ACHN (cell line): ENCODE data around the gene DNAJC13.

Source experiments
- DNase-seq: peaks from one replicate; pipeline ENCODE4 v3.0.0-alpha.2; 2015
- in situ Hi-C: cut with HindIII; loops from 2 replicates; pipeline ENCODE4 v1.10.0; 2017; ENCODE audit warnings: low sequenced_read_pairs, low pct_ligation_motif_present, low pct_unique_long_range_greater_than_20kb

Gene DNAJC13

GRCh38 chr3:132556508-132557159, 139.3 kb downstream of the DNAJC13 start:
- in situ Hi-C loops, result no loop called here
- no peak for DNase-seq

- in situ Hi-C loops, result no loop called here
- no peak for DNase-seq
Observed at GRCh38 chr3:132561003-132561402, 143.7 kb downstream of the DNAJC13 start.

GRCh38 chr3:132563420-132564069, 146.2 kb downstream of the DNAJC13 start:
- in situ Hi-C loops, result no loop called here
- no peak for DNase-seq

- no peak for DNase-seq
- in situ Hi-C loops, result no loop called here
Observed at GRCh38 chr3:132564070-132564465, 146.8 kb downstream of the DNAJC13 start.

- in situ Hi-C loops, result no loop called here
Observed at GRCh38 chr3:132568422-132568821, 151.1 kb downstream of the DNAJC13 start.

GRCh38 chr3:132569153-132569552, 151.9 kb downstream of the DNAJC13 start:
- in situ Hi-C loops, result no loop called here
- no peak for DNase-seq

More at GRCh38 chr3:132568422-132568821, 151.1 kb downstream of the DNAJC13 start:
- no peak for DNase-seq

- DNase-seq, result no peak
- in situ Hi-C loops, result no loop called here
Observed at GRCh38 chr3:132569580-132569979, 152.3 kb downstream of the DNAJC13 start.

GRCh38 chr3:132570016-132570415, 152.7 kb downstream of the DNAJC13 start:
- DNase-seq, result no peak
- in situ Hi-C loops, result no loop called here

- no peak for DNase-seq
- in situ Hi-C loops, result no loop called here
Observed at GRCh38 chr3:132573797-132574211, 156.5 kb downstream of the DNAJC13 start.

GRCh38 chr3:132587401-132587800, 170.1 kb downstream of the DNAJC13 start:
- no peak for DNase-seq
- in situ Hi-C loops, result no loop called here
